HEK293 (cell line): ENCODE data around the gene CALM3.
A peak's percentile ranks its signal among the peaks of the same experiment; 100 is the strongest.

Experiments
- CTCF ChIA-PET: fragments of 350-600 bp; formaldehyde crosslinking; extraction: SDS; loops from one replicate; lab custom pipeline; 2021; ENCODE audit warnings: antibody characterized with exemption; lab: Yijun Ruan, JAX
- POLR2A ChIA-PET: fragments of 300-600 bp; formaldehyde crosslinking; extraction: SDS; loops from one replicate; lab custom pipeline; 2020; ENCODE audit warnings: antibody characterized with exemption, inconsistent platforms; lab: Yijun Ruan, JAX
- H3K27ac ChIP-seq: fragments of 200-500 bp; sonication (Bioruptor generic); 2 replicates; pipeline ENCODE4 v1.5.1; 2014; ENCODE audit warnings: low read depth, low read length, control low read depth, inconsistent platforms; ENCODE audit errors: extremely low read depth
- H3K36me3 ChIP-seq, 2 experiments: fragments of 200-500 bp in 1 of 2; sonication (Bioruptor generic) in 1 of 2; 1 replicate in 1 of 2; 2 replicates in 1 of 2; pipeline ENCODE4 v1.5.1; 2014 to 2017; ENCODE audit warnings: inconsistent platforms in 2 of 2, low read length in 2 of 2; ENCODE audit not compliant: control insufficient read depth in 2 of 2, insufficient read depth in 1 of 2
- H3K4me1 ChIP-seq: fragments of 200-500 bp; sonication (Bioruptor generic); 2 replicates; pipeline ENCODE4 v1.5.1; 2014; ENCODE audit warnings: mild to moderate bottlenecking, low read length, inconsistent platforms; ENCODE audit not compliant: control insufficient read depth, insufficient read depth
- H3K4me3 ChIP-seq: 2 replicates; pipeline ENCODE4 v1.5.1; 2011; ENCODE audit warnings: low read depth, mild to moderate bottlenecking, control low read depth, low read length, moderate library complexity
- H3K9me3 ChIP-seq: fragments of 200-500 bp; sonication (Bioruptor generic); 2 replicates; pipeline ENCODE4 v1.5.1; 2014; ENCODE audit warnings: low read depth, low read length, inconsistent platforms; ENCODE audit not compliant: control insufficient read depth, insufficient read depth
- EGR2 ChIP-seq: fragments of 450-650 bp; formaldehyde crosslinking; IDR thresholded peaks from 2 replicates; pipeline ENCODE4 v1.5.1; 2016; ENCODE audit warnings: low read depth, missing biosample characterization, missing genetic modification characterization
- GLIS2 ChIP-seq: fragments of 450-650 bp; formaldehyde crosslinking; IDR thresholded peaks from 2 replicates; pipeline ENCODE4 v1.5.1; 2016; ENCODE audit warnings: missing biosample characterization, missing genetic modification characterization
- KLF10 ChIP-seq: fragments of 450-650 bp; IDR thresholded peaks from 2 replicates; pipeline ENCODE4 v1.5.1; 2018; ENCODE audit warnings: missing biosample characterization, mild to moderate bottlenecking, missing genetic modification characterization
- MEIS1 ChIP-seq: sonication (generic); formaldehyde crosslinking; IDR thresholded peaks from 2 replicates; pipeline ENCODE4 v1.8.1; 2022; ENCODE audit warnings: missing genetic modification reagents, mild to moderate bottlenecking, borderline replicate concordance
- PRDM1 ChIP-seq: fragments of 450-650 bp; formaldehyde crosslinking; IDR thresholded peaks from 2 replicates; pipeline ENCODE4; 2016; ENCODE audit warnings: missing biosample characterization, missing genetic modification characterization
- REPIN1 ChIP-seq: fragments of 450-650 bp; formaldehyde crosslinking; IDR thresholded peaks from 2 replicates; pipeline ENCODE4 v1.5.1; 2017; ENCODE audit warnings: missing biosample characterization, missing genetic modification characterization, low read depth
- SCRT1 ChIP-seq: fragments of 450-650 bp; formaldehyde crosslinking; IDR thresholded peaks from 2 replicates; pipeline ENCODE4 v1.5.1; 2016; ENCODE audit warnings: missing biosample characterization, missing genetic modification characterization, borderline replicate concordance
- SCRT2 ChIP-seq: fragments of 450-650 bp; formaldehyde crosslinking; IDR thresholded peaks from 2 replicates; pipeline ENCODE4 v1.5.1; 2016; ENCODE audit warnings: missing biosample characterization, missing genetic modification characterization
- SETDB1 ChIP-seq: IDR thresholded peaks from one replicate; pipeline ENCODE4 v1.6.1; 2017; ENCODE audit warnings: mild to moderate bottlenecking, low read length, moderate library complexity, mixed read lengths; ENCODE audit not compliant: insufficient read length
- SP3 ChIP-seq: fragments of 450-650 bp; formaldehyde crosslinking; IDR thresholded peaks from 2 replicates; pipeline ENCODE4 v1.5.1; 2016; ENCODE audit warnings: missing biosample characterization, missing genetic modification characterization
- ZFP69B ChIP-seq: fragments of 450-650 bp; formaldehyde crosslinking; IDR thresholded peaks from 2 replicates; pipeline ENCODE4 v1.5.1; 2016; ENCODE audit warnings: missing biosample characterization, missing genetic modification characterization
- ZNF16 ChIP-seq: fragments of 450-650 bp; formaldehyde crosslinking; IDR thresholded peaks from 2 replicates; pipeline ENCODE4 v1.5.1; 2016; ENCODE audit warnings: low read depth, missing biosample characterization, missing genetic modification characterization
- ZNF19 ChIP-seq: fragments of 450-650 bp; formaldehyde crosslinking; IDR thresholded peaks from 2 replicates; pipeline ENCODE4; 2016; ENCODE audit warnings: missing biosample characterization, missing genetic modification characterization, low read depth
- ZNF24 ChIP-seq: fragments of 450-650 bp; formaldehyde crosslinking; IDR thresholded peaks from 2 replicates; pipeline ENCODE4 v1.5.1; 2016; ENCODE audit warnings: missing biosample characterization, missing genetic modification characterization
- ZNF366 ChIP-seq: fragments of 450-650 bp; formaldehyde crosslinking; conservative IDR thresholded peaks from 2 replicates; pipeline ENCODE4 v1.5.1; 2016; ENCODE audit warnings: missing biosample characterization, missing genetic modification characterization
- ZNF629 ChIP-seq: fragments of 450-650 bp; formaldehyde crosslinking; IDR thresholded peaks from 2 replicates; pipeline ENCODE4 v1.5.1; 2017; ENCODE audit warnings: missing biosample characterization, missing genetic modification characterization
- ZNF76 ChIP-seq: fragments of 450-650 bp; formaldehyde crosslinking; IDR thresholded peaks from 2 replicates; pipeline ENCODE4; 2016; ENCODE audit warnings: low read depth, missing biosample characterization, missing genetic modification characterization, borderline replicate concordance
- TF ChIP-seq, protein P1 (sequence below): fragments of 450-650 bp; formaldehyde crosslinking; conservative IDR thresholded peaks from 2 replicates; pipeline ENCODE4 v1.5.1; 2016; ENCODE audit warnings: low read depth, missing biosample characterization, missing genetic modification characterization
- TF ChIP-seq, protein P2 (sequence below): fragments of 450-650 bp; formaldehyde crosslinking; IDR thresholded peaks from 2 replicates; pipeline ENCODE4; 2016; ENCODE audit warnings: missing biosample characterization, missing genetic modification characterization
- TF ChIP-seq, protein P3 (sequence below): fragments of 450-650 bp; formaldehyde crosslinking; IDR thresholded peaks from 2 replicates; pipeline ENCODE4 v1.5.1; 2016; ENCODE audit warnings: missing biosample characterization, missing genetic modification characterization
- TF ChIP-seq, protein P4 (sequence below): fragments of 450-650 bp; formaldehyde crosslinking; conservative IDR thresholded peaks from 2 replicates; pipeline ENCODE4 v1.5.1; 2016; ENCODE audit warnings: low read depth, missing biosample characterization, missing genetic modification characterization

The CALM3 gene

DNA sequence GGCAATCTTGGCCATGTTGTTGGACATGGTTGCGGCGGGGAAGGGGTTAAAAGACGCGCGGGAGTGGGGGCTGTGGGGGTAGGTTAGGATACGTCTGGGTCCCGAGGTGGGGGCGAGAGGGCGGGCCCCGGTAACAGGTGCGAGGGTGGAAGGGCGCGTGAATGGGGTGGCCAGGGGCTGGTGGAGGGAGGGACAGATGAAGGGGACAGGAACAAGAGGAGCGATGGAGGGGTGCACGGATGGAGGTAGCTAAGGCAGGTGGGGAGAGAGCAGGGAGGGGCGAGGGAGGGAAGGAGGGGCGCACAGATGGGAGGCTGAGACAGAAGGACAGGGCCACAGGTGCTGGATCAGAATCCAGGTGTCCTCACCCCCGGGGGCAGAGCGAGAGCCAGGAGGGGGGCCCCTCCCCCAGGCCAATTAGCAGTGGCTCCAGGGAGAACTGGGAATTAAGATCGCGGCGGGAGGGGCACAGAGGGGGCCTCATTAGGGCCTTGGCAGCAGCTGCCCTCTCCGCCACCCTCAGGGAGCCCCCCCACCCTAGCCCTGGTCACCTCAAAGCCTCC, 33.6 kb downstream of the CALM3 start (continued):
- TF ChIP-seq, protein P1, sequence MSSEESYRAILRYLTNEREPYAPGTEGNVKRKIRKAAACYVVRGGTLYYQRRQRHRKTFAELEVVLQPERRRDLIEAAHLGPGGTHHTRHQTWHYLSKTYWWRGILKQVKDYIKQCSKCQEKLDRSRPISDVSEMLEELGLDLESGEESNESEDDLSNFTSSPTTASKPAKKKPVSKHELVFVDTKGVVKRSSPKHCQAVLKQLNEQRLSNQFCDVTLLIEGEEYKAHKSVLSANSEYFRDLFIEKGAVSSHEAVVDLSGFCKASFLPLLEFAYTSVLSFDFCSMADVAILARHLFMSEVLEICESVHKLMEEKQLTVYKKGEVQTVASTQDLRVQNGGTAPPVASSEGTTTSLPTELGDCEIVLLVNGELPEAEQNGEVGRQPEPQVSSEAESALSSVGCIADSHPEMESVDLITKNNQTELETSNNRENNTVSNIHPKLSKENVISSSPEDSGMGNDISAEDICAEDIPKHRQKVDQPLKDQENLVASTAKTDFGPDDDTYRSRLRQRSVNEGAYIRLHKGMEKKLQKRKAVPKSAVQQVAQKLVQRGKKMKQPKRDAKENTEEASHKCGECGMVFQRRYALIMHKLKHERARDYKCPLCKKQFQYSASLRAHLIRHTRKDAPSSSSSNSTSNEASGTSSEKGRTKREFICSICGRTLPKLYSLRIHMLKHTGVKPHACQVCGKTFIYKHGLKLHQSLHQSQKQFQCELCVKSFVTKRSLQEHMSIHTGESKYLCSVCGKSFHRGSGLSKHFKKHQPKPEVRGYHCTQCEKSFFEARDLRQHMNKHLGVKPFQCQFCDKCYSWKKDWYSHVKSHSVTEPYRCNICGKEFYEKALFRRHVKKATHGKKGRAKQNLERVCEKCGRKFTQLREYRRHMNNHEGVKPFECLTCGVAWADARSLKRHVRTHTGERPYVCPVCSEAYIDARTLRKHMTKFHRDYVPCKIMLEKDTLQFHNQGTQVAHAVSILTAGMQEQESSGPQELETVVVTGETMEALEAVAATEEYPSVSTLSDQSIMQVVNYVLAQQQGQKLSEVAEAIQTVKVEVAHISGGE (tag by site-specific recombination): peak; percentile 15; the same call in 1 of the 2 replicates
- TF ChIP-seq EGR2 (peak; percentile 64), REPIN1 (tag by site-specific recombination) (no peak), SP3 (tag by site-specific recombination) (no peak; the same call in 1 of the 2 replicates), ZNF16 (tag by site-specific recombination) (no peak), SETDB1 (no peak), KLF10 (tag by site-specific recombination) (no peak), GLIS2 (tag by site-specific recombination) (peak; percentile 77), ZNF76 (peak; percentile 34; the same call in 1 of the 2 replicates), ZNF19 (no peak)
- TF ChIP-seq, all 188 proteins: peak for 32

DNA sequence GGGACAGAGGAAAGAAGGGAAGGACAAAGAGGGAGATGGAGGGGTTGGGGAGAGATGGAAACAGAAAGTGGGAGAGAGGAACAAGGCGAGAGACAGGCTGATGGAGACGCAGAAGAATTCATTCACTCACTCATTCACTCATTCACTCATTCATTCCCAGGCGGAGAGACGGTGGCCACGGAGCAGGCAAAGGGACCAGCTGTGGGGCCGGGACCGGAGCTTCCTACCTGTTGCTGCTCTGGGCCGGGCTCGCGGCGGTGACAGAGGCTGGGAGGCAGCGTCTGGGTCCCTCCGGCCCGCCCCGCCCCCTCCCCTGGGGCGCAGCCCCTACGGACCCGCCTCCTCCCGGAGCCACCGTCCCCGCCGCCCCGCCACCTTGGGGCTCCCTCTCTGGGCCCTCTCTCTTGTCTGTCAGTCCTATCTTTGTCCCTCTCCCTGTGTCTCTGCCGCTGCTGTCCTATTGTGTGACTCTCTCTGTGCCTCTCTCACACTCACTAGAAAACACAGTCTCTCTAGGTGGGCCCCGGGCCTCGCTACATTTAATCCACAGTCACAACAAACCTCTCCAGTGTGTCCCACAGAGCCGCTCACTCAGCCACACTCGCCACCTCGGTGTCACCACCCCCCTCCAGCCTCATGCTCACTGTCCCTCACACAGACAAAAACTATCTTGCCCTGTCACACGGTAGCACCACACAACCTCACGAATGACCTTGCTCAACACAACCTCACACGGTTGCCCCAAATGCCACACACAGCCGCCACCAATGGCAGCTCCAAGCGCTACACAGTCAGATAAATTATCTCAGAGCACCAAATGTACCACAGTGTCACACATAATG, 35.0 kb downstream of the CALM3 start, which contains the start of gene GNG8:
GNG8 (minus strand) TSS at position 283 of the 842 bp plus-strand sequence. CDS start 1,520 bp downstream, outside the sequence.
- H3K4me3 ChIP-seq: no peak within 1 kb of the TSS
- ChIA-PET CTCF (interaction anchor here (0.6 to 2.0 kb wide), 3 partner anchors 8 to 38 kb away, joined by 3 to 32 read pairs (median 5); partner anchors contain the start of gene DACT3), POLR2A (interaction anchor here (0.6 kb wide), 1 partner anchor 35 kb away, joined by 3 read pairs; the partner anchor contains the start of gene CALM3)
- no peak within 1 kb of the TSS for H3K27ac ChIP-seq
- H3K36me3 ChIP-seq: no peaks in the 10 kb centered on the region
- TF ChIP-seq SCRT2 (tag by site-specific recombination): peak; percentile 92
- TF ChIP-seq, protein P2, sequence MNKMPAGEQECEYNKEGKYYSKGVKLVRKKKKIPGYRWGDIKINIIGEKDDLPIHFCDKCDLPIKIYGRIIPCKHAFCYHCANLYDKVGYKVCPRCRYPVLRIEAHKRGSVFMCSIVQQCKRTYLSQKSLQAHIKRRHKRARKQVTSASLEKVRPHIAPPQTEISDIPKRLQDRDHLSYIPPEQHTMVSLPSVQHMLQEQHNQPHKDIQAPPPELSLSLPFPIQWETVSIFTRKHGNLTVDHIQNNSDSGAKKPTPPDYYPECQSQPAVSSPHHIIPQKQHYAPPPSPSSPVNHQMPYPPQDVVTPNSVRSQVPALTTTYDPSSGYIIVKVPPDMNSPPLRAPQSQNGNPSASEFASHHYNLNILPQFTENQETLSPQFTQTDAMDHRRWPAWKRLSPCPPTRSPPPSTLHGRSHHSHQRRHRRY (tag by site-specific recombination): no peak
- TF ChIP-seq ZNF629 (tag by site-specific recombination): no peak
- TF ChIP-seq MEIS1 (CRISPR knock-in tag): no peak
- peak; percentile 83 for TF ChIP-seq PRDM1 (tag by site-specific recombination)
- TF ChIP-seq ZNF24 (tag by site-specific recombination): peak; percentile 96
- peak; percentile 85 for TF ChIP-seq ZFP69B (tag by site-specific recombination)
- peak; percentile 89 for TF ChIP-seq ZNF366
- peak; percentile 64; the same call in 1 of the 2 replicates for TF ChIP-seq SCRT1 (tag by site-specific recombination)
- TF ChIP-seq, protein P3, sequence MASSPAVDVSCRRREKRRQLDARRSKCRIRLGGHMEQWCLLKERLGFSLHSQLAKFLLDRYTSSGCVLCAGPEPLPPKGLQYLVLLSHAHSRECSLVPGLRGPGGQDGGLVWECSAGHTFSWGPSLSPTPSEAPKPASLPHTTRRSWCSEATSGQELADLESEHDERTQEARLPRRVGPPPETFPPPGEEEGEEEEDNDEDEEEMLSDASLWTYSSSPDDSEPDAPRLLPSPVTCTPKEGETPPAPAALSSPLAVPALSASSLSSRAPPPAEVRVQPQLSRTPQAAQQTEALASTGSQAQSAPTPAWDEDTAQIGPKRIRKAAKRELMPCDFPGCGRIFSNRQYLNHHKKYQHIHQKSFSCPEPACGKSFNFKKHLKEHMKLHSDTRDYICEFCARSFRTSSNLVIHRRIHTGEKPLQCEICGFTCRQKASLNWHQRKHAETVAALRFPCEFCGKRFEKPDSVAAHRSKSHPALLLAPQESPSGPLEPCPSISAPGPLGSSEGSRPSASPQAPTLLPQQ: peak; percentile 87
- TF ChIP-seq, protein P4, sequence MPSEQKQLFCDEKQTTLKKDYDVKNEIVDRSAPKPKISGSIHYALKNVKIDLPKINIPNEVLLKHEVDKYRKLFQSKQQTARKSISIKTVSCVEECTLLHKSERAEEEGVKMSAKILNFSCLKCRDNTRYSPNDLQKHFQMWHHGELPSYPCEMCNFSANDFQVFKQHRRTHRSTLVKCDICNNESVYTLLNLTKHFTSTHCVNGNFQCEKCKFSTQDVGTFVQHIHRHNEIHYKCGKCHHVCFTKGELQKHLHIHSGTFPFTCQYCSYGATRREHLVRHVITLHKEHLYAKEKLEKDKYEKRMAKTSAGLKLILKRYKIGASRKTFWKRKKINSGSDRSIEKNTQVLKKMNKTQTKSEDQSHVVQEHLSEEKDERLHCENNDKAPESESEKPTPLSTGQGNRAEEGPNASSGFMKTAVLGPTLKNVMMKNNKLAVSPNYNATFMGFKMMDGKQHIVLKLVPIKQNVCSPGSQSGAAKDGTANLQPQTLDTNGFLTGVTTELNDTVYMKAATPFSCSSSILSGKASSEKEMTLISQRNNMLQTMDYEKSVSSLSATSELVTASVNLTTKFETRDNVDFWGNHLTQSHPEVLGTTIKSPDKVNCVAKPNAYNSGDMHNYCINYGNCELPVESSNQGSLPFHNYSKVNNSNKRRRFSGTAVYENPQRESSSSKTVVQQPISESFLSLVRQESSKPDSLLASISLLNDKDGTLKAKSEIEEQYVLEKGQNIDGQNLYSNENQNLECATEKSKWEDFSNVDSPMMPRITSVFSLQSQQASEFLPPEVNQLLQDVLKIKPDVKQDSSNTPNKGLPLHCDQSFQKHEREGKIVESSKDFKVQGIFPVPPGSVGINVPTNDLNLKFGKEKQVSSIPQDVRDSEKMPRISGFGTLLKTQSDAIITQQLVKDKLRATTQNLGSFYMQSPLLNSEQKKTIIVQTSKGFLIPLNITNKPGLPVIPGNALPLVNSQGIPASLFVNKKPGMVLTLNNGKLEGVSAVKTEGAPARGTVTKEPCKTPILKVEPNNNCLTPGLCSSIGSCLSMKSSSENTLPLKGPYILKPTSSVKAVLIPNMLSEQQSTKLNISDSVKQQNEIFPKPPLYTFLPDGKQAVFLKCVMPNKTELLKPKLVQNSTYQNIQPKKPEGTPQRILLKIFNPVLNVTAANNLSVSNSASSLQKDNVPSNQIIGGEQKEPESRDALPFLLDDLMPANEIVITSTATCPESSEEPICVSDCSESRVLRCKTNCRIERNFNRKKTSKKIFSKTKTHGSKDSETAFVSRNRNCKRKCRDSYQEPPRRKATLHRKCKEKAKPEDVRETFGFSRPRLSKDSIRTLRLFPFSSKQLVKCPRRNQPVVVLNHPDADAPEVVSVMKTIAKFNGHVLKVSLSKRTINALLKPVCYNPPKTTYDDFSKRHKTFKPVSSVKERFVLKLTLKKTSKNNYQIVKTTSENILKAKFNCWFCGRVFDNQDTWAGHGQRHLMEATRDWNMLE: no peak
- peaks cover 3% of the 10 kb centered on the region; the same call in 1 of the 2 replicates for H3K4me1 ChIP-seq
- H3K9me3 ChIP-seq: no peaks in the 10 kb centered on the region
